OCI-LY3 (cell line): Measurements from ENCODE around the gene TSHR.
"Not testable (repeated sequence)": the region's sequence is repeated elsewhere in the genome, so short reads cannot be mapped to it uniquely, and the experiment has no call there.

ENCODE experiments used
- H2AFZ ChIP-seq: fragments of 200-600, 300-600 bp; shearing (Covaris generic); 2 replicates; pipeline ENCODE4 v1.6.0; 2014; ENCODE audit warnings: antibody characterized with exemption, low read depth, low read length
- H3K27ac ChIP-seq: fragments of 200-600, 300-600 bp; sonication (generic); 2 replicates; pipeline ENCODE4 v1.5.1; 2014; ENCODE audit warnings: mild to moderate bottlenecking, low read length, moderate library complexity, mixed read lengths
- H3K27me3 ChIP-seq: fragments of 200-600, 300-600 bp; sonication (generic); 2 replicates; pipeline ENCODE4 v1.6.1; 2014; ENCODE audit warnings: low read depth, low read length, mixed read lengths
- H3K36me3 ChIP-seq: fragments of 200-600, 300-600 bp; sonication (generic); replicated peaks from 2 replicates; pipeline ENCODE3; 2014; ENCODE audit warnings: low read depth, low read length, mixed read lengths
- H3K4me1 ChIP-seq: fragments of 300-600, 200-600 bp; sonication (generic); 2 replicates; pipeline ENCODE4 v1.6.1; 2014; ENCODE audit warnings: low read length, mixed read lengths
- H3K4me2 ChIP-seq: fragments of 200-600, 300-600 bp; sonication (generic); 2 replicates; pipeline ENCODE4 v1.6.1; 2014; ENCODE audit warnings: low read length, mixed read lengths
- H3K4me3 ChIP-seq: fragments of 300-600, 200-600 bp; sonication (generic); 2 replicates; pipeline ENCODE4 v1.5.1; 2014; ENCODE audit warnings: antibody characterized with exemption, mild to moderate bottlenecking, low read length, moderate library complexity
- H3K79me2 ChIP-seq: fragments of 300-600, 200-600 bp; shearing (Covaris generic); 2 replicates; pipeline ENCODE4 v1.6.1; 2014; ENCODE audit warnings: mild to moderate bottlenecking, low read length, mixed read lengths
- H3K9ac ChIP-seq: fragments of 300-600, 200-600 bp; shearing (Covaris generic); 2 replicates; pipeline ENCODE4 v1.6.0; 2014; ENCODE audit warnings: mild to moderate bottlenecking, low read length, moderate library complexity
- H3K9me3 ChIP-seq: fragments of 200-600, 300-600 bp; shearing (Covaris generic); 2 replicates; pipeline ENCODE4 v1.6.1; 2014; ENCODE audit warnings: low read length, mixed read lengths; ENCODE audit not compliant: insufficient read depth
- H4K20me1 ChIP-seq: fragments of 200-600, 300-600 bp; sonication (generic); 2 replicates; pipeline ENCODE4 v1.6.1; 2016; ENCODE audit warnings: low read length, mixed read lengths; ENCODE audit not compliant: insufficient read depth
- EZH2phosphoT487 ChIP-seq: fragments of 200-600 bp; shearing (Covaris generic); IDR thresholded peaks from 2 replicates; pipeline ENCODE4 v1.6.1; 2018; ENCODE audit warnings: antibody characterized with exemption, mixed run types, low read depth
- TF ChIP-seq, protein P1 (sequence below): fragments of 200-600, 300-600 bp; sonication (generic); IDR thresholded peaks from 2 replicates; pipeline ENCODE4 v1.5.1; 2014; ENCODE audit warnings: antibody characterized with exemption, low read length, low read depth

Gene TSHR

DNA sequence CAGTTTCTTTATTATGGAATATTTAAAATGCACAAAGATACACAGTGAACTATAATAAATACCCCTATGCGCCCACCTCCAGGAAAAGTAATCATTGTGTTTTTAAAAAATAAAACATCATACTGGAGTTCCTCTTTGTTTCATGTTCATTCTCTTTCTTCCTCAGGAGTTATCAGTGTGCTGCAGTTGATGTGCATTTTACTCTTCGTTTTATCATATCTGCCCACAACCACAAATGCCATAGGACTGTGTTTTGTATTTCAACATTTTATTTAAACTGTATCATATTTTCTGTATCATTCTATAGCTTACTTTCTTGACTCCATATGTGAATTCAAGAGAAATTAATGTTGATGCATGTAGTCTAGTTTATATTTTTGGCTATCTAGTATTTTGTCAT lies 53.9 kb downstream of the TSHR start:
- Histone ChIP-seq H3K9ac (no peak overlapping the region), H2AFZ (no peak overlapping the region), H3K4me1 (no peaks in the 10 kb centered on the region), H3K4me3 (no peak overlapping the region), H3K27ac (no peak overlapping the region), H3K4me2 (no peak overlapping the region), H3K27me3 (no peaks in the 10 kb centered on the region), H3K79me2 (no peaks in the 10 kb centered on the region), H3K9me3 (no peaks in the 10 kb centered on the region), H3K36me3 (no peaks in the 10 kb centered on the region), H4K20me1 (no peaks in the 10 kb centered on the region)
- TF ChIP-seq EZH2phosphoT487 = no peak
- TF ChIP-seq, protein P1, sequence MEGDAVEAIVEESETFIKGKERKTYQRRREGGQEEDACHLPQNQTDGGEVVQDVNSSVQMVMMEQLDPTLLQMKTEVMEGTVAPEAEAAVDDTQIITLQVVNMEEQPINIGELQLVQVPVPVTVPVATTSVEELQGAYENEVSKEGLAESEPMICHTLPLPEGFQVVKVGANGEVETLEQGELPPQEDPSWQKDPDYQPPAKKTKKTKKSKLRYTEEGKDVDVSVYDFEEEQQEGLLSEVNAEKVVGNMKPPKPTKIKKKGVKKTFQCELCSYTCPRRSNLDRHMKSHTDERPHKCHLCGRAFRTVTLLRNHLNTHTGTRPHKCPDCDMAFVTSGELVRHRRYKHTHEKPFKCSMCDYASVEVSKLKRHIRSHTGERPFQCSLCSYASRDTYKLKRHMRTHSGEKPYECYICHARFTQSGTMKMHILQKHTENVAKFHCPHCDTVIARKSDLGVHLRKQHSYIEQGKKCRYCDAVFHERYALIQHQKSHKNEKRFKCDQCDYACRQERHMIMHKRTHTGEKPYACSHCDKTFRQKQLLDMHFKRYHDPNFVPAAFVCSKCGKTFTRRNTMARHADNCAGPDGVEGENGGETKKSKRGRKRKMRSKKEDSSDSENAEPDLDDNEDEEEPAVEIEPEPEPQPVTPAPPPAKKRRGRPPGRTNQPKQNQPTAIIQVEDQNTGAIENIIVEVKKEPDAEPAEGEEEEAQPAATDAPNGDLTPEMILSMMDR = no peak

DNA sequence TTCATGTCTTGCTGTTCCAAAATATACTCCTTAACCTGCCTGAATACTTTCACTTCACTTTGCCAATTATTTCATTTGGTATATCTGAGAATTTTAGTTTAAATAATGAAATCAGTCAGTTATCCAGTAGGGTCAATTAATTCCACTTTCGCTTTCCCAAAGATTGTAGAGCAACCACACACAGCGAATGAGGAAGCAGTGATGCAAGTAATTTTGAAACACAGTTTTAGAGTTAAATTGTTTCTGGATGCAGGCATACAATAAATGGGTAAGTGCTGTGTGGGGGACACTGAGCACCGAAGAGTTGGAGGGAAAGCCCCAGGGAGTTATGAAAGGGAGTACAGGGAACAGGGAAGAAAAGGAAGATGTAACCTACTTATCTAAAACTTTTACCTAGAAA lies 62.8 kb downstream of the TSHR start:
- no peaks in the 10 kb centered on the region for H3K36me3 ChIP-seq
- H3K9ac ChIP-seq = no peak overlapping the region
- no peak overlapping the region for H3K4me3 ChIP-seq
- no peak overlapping the region for H2AFZ ChIP-seq
- TF ChIP-seq, protein P1 = no peak
- no peak for TF ChIP-seq EZH2phosphoT487
- no peaks in the 10 kb centered on the region for H4K20me1 ChIP-seq
- H3K4me2 ChIP-seq = no peak overlapping the region
- H3K9me3 ChIP-seq = no peaks in the 10 kb centered on the region
- no peak overlapping the region for H3K27ac ChIP-seq
- H3K27me3 ChIP-seq = no peaks in the 10 kb centered on the region
- no peaks in the 10 kb centered on the region for H3K79me2 ChIP-seq
- peaks cover 16% of the 10 kb centered on the region for H3K4me1 ChIP-seq

DNA sequence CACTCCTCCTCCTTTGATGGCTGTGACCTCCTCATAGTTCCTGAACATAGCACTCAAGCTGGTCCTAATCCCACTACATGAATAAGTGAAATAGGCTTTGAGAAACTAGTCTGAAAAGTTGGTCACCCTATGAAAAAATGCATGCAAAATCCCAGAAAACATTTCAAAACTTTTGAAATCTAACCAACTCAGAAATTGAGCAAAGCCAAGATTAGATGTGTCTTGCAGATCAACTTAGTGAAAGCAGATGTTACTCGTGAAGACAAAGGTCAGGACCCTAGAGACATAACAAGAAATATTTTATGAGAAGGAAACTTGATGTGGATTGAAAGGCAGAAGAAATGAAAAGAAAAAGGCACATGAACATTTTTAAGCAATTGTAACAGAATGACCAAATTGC lies 63.3 kb downstream of the TSHR start:
- H2AFZ ChIP-seq = no peak overlapping the region
- peaks cover 16% of the 10 kb centered on the region for H3K4me1 ChIP-seq
- H3K36me3 ChIP-seq = no peaks in the 10 kb centered on the region
- no peak overlapping the region for H3K9ac ChIP-seq
- H3K79me2 ChIP-seq = no peaks in the 10 kb centered on the region
- no peak for TF ChIP-seq EZH2phosphoT487
- TF ChIP-seq, protein P1 = no peak
- H3K4me2 ChIP-seq = no peak overlapping the region
- H3K9me3 ChIP-seq = no peaks in the 10 kb centered on the region
- no peaks in the 10 kb centered on the region for H3K27me3 ChIP-seq
- H3K27ac ChIP-seq = no peak overlapping the region
- no peaks in the 10 kb centered on the region for H4K20me1 ChIP-seq
- no peak overlapping the region for H3K4me3 ChIP-seq

DNA sequence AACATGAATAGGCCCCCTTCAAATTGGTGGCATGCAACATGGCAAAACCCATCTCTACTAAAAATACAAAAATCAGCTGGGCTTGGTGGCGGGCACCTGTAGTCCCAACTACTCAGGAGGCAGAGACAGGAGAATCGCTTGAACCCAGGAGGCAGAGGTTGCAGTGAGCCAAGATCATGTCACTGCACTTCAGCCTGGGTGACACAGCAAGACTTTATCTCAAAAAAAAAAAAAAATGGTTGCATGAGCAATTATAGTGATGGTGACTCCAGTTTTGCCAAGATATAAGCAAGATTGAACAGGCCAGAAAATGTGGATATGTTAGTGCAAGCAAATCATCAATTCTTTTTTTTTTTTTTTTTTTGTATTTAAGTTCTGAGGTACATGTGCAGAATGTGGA lies 63.7 kb downstream of the TSHR start:
- not testable (repeated sequence) for H2AFZ ChIP-seq, H3K4me2 ChIP-seq, H3K4me3 ChIP-seq, H3K36me3 ChIP-seq, H3K9ac ChIP-seq, H4K20me1 ChIP-seq, H3K9me3 ChIP-seq, H3K27ac ChIP-seq, H3K27me3 ChIP-seq, H3K79me2 ChIP-seq
- peaks cover 16% of the 10 kb centered on the region for H3K4me1 ChIP-seq
